Nephron progenitor cell (in vitro differentiated cells): ENCODE results near the gene LRRC45.

Experiments used
- DNase-seq: peaks from one replicate; pipeline ENCODE4 v3.0.0; 2021
- H3K27ac Mint-ChIP-seq: 2 replicates; pipeline ENCODE4 v1.8.0; 2021; ENCODE audit warnings: mild to moderate bottlenecking, moderate library complexity, mixed read lengths
- H3K27me3 Mint-ChIP-seq: 2 replicates; pipeline ENCODE4 v1.8.0; 2021; ENCODE audit warnings: mild to moderate bottlenecking, low read depth, mixed read lengths; ENCODE audit not compliant: poor library complexity
- H3K36me3 Mint-ChIP-seq: 2 replicates; pipeline ENCODE4 v1.8.0; 2021; ENCODE audit warnings: low read depth, mixed read lengths
- H3K4me1 Mint-ChIP-seq: 2 replicates; pipeline ENCODE4 v1.8.0; 2021; ENCODE audit warnings: mixed read lengths
- H3K4me3 Mint-ChIP-seq: 2 replicates; pipeline ENCODE4 v1.8.0; 2021; ENCODE audit warnings: mild to moderate bottlenecking, moderate library complexity, mixed read lengths
- H3K9me3 Mint-ChIP-seq: 2 replicates; pipeline ENCODE4 v1.8.0; 2021; ENCODE audit warnings: mild to moderate bottlenecking, moderate library complexity, mixed read lengths
- CTCF ChIP-seq: fragments of 200-600 bp; sonication (generic); IDR thresholded peaks from 2 replicates; pipeline ENCODE4 v1.5.0; 2021; ENCODE audit warnings: antibody characterized with exemption

The LRRC45 gene

DNA sequence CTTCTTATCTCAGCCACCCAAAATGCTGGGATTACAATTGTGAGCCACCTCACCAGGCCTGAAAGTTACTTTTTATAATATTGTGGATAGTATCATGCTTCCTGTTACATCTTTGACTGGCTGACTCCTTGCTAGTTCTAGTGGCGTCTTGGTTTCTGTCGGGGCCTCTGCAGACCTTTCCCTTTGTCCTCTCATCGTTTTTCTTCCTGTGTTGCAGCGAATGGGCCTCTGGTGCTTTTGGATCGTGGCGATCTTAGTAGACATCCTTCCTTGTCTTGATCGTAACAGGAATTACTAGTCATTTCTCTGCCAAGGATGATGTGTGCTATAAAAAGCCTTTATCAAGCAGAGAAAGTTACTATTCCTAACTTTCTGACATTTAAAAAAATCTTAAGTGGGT is 24.9 kb upstream of the LRRC45 start:
- Mint-ChIP-seq H3K27me3 (no peaks in the 10 kb centered on the region), H3K36me3 (peaks cover 14% of the 10 kb centered on the region), H3K4me1 (peaks cover 69% of the 10 kb centered on the region), H3K9me3 (no peaks in the 10 kb centered on the region), H3K27ac (peak overlapping the region; percentile 88), H3K4me3 (no peak overlapping the region)
- no peak for DNase-seq
- TF ChIP-seq CTCF: no peak

- TF ChIP-seq CTCF: no peak
- Mint-ChIP-seq H3K4me1 (peaks cover 69% of the 10 kb centered on the region), H3K9me3 (no peaks in the 10 kb centered on the region)
These were observed 24.2 kb upstream of the LRRC45 start for GRCh38 chr17:81998691-81999438.

DNA sequence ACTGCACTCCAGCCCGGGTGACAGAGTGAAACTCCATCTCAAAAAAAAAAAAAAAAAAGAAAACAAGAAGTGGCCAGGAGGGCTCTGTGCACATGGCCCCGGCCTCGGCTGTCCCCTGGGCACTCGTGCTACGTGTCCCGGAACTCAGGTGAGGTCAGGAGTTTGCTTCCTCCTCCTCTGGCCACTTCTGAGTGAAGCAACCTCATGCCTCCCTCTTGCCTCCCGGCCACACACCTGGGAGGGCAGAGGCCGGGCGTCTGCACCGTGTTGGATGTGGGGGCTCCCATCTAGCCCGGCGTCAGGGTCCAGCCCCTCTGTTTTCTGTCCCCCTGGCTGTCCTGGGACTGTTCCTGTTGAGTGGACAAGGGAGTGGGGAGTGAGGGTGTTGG is 23.5 kb upstream of the LRRC45 start:
- Mint-ChIP-seq H3K4me3 (peak overlapping the region; percentile 18), H3K36me3 (peaks cover 14% of the 10 kb centered on the region), H3K27me3 (no peaks in the 10 kb centered on the region), H3K4me1 (peaks cover 72% of the 10 kb centered on the region), H3K27ac (no peak overlapping the region), H3K9me3 (no peaks in the 10 kb centered on the region)
- DNase-seq: no peak
- TF ChIP-seq CTCF: no peak

More at GRCh38 chr17:81998691-81999438, 24.2 kb upstream of the LRRC45 start:
- Mint-ChIP-seq H3K4me3 (no peak overlapping the region), H3K27ac (peak overlapping the region; percentile 88), H3K27me3 (no peaks in the 10 kb centered on the region), H3K36me3 (peaks cover 14% of the 10 kb centered on the region)
- DNase-seq: no peak

- H3K4me1 Mint-ChIP-seq: peaks cover 68% of the 10 kb centered on the region
- peaks cover 14% of the 10 kb centered on the region for H3K36me3 Mint-ChIP-seq
- H3K4me3 Mint-ChIP-seq: peak overlapping the region; percentile 18
- H3K27ac Mint-ChIP-seq: no peak overlapping the region
- TF ChIP-seq CTCF: no peak
- no peaks in the 10 kb centered on the region for H3K27me3 Mint-ChIP-seq
- DNase-seq: no peak
- H3K9me3 Mint-ChIP-seq: no peaks in the 10 kb centered on the region
These were observed 22.9 kb upstream of the LRRC45 start for GRCh38 chr17:81999976-82000802.

- Mint-ChIP-seq H3K36me3 (peaks cover 14% of the 10 kb centered on the region), H3K9me3 (no peaks in the 10 kb centered on the region), H3K4me3 (no peak overlapping the region), H3K27ac (no peak overlapping the region), H3K4me1 (peaks cover 67% of the 10 kb centered on the region), H3K27me3 (no peaks in the 10 kb centered on the region)
- no peak for DNase-seq
- TF ChIP-seq CTCF: no peak
These were observed 22.1 kb upstream of the LRRC45 start for GRCh38 chr17:82000803-82001570.
